Measurements from ENCODE around the gene ARHGAP31. TPM values are rescaled to one million over a fixed set of nuclear protein-coding genes. Genes with fewer than 3 reads are reported as not detected.

The ARHGAP31 gene
- total RNA-seq, 3 donors from 2014 or later (not counting 1 experiment from before 2014, with no cell fraction given), result 4.1 to 8.4 (median 8.4) TPM

DNA sequence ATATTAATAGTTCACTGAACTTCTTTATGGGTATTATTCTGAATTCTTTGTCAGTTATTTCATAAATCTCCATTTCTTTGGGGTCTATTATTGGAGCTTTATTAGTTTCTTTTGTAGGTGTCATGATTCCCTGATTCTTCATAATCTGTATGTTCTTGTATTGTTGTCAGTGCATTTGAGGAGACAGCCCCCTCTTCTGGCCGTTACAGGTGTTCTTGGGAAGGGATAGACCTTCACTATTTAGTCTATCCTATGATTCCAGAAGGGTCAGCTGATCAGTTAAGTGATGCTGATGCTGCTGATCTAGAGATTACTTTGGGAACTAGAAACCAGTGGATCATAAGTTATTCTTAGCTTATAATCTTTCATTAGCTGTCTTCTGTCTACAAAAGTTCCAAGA is 134.4 kb downstream of the ARHGAP31 start:
- intact Hi-C loops (cut with micrococcal nuclease), result no loop called here
- peaks cover 9 to 37% of the 10 kb centered on the region in 2 donors for H3K9me3 Mint-ChIP-seq
- no peak for ATAC-seq
- H3K9me3 ChIP-seq (ENCODE audit: control insufficient read depth, insufficient read depth, low read length), result peaks cover 7% of the 10 kb centered on the region
- no peak for DNase-seq
- no peaks in the 10 kb centered on the region for H3K27me3 Mint-ChIP-seq (ENCODE audit: low read depth in 2 of 2)
- H3K27ac ChIP-seq (ENCODE audit: low read length), result no peak overlapping the region
- H3K27me3 ChIP-seq (ENCODE audit: control insufficient read depth, insufficient read depth, low read length), result no peaks in the 10 kb centered on the region
- no peak overlapping the region for H3K4me3 ChIP-seq (ENCODE audit: low read length)
- H3K36me3 Mint-ChIP-seq, result peaks cover 69% of the 10 kb centered on the region
- H3K4me1 ChIP-seq (ENCODE audit: control insufficient read depth, insufficient read depth, low read length), result no peaks in the 10 kb centered on the region
- peaks cover 50% of the 10 kb centered on the region for H3K36me3 ChIP-seq (ENCODE audit: control insufficient read depth, insufficient read depth, low read length)
- TF ChIP-seq, protein P1, sequence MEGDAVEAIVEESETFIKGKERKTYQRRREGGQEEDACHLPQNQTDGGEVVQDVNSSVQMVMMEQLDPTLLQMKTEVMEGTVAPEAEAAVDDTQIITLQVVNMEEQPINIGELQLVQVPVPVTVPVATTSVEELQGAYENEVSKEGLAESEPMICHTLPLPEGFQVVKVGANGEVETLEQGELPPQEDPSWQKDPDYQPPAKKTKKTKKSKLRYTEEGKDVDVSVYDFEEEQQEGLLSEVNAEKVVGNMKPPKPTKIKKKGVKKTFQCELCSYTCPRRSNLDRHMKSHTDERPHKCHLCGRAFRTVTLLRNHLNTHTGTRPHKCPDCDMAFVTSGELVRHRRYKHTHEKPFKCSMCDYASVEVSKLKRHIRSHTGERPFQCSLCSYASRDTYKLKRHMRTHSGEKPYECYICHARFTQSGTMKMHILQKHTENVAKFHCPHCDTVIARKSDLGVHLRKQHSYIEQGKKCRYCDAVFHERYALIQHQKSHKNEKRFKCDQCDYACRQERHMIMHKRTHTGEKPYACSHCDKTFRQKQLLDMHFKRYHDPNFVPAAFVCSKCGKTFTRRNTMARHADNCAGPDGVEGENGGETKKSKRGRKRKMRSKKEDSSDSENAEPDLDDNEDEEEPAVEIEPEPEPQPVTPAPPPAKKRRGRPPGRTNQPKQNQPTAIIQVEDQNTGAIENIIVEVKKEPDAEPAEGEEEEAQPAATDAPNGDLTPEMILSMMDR (IDR thresholded peaks at IDR 0.05), result no peak
- H3K27ac Mint-ChIP-seq, result no peak overlapping the region
- H3K4me3 Mint-ChIP-seq, result no peak overlapping the region
- no peaks in the 10 kb centered on the region for H3K4me1 Mint-ChIP-seq
- whole genome bisulfite sequencing (ENCODE audit: insufficient coverage), result 100% methylated on average over 1 of the region's 1 CpG

DNA sequence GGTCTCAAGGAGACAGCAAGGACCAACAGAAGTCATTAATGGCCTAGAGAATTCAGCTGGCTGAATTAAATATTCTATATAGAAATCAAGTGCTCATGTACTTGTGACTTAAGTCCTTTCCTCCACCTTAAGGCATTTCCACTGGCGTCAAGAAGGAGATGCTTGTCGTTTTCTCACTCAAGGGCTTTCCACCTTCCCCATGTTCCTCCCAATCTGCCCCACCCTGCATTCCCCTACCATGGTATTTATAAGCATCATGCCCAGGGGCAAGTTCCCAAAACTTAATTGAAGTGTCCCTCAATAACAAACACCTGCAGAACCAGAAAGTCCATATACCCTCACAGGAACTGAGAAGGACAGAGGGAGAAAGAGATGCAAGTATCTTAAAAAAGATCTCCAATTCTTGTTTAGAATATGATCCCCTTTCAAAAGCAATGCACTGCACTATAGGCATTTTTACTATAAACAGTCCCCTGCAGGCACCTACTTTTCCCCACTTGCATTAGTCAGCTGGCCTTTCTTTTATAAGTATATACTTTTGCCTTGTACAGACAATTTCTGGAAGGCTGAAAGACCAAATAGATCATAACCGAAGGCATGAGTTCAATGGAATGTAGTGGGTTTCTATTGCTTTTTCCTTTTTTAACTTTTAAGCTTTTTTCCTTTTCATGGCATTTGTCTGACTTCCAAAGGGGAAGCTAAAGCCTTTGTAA is 139.6 kb downstream of the ARHGAP31 start:
- DNase-seq (no peak), ATAC-seq (no peak)
- Histone ChIP-seq H3K4me3 (ENCODE audit: low read length) (no peak overlapping the region), H3K4me1 (ENCODE audit: control insufficient read depth, insufficient read depth, low read length) (no peaks in the 10 kb centered on the region), H3K9me3 (ENCODE audit: control insufficient read depth, insufficient read depth, low read length) (peaks cover 3% of the 10 kb centered on the region), H3K27ac (ENCODE audit: low read length) (no peak overlapping the region), H3K36me3 (ENCODE audit: control insufficient read depth, insufficient read depth, low read length) (peaks cover 93% of the 10 kb centered on the region), H3K27me3 (ENCODE audit: control insufficient read depth, insufficient read depth, low read length) (no peaks in the 10 kb centered on the region)
- 100% methylated on average over 2 of the region's 3 CpGs for WGBS (ENCODE audit: insufficient coverage)
- no peak overlapping the region for H3K27ac Mint-ChIP-seq
- peaks cover 70% of the 10 kb centered on the region for H3K36me3 Mint-ChIP-seq
- intact Hi-C loops (cut with micrococcal nuclease), result no loop called here
- no peak overlapping the region for H3K4me3 Mint-ChIP-seq
- H3K9me3 Mint-ChIP-seq, result peaks cover 0 to 15% of the 10 kb centered on the region in 2 donors
- TF ChIP-seq, protein P1 (IDR thresholded peaks at IDR 0.05), result no peak
- no peaks in the 10 kb centered on the region for H3K27me3 Mint-ChIP-seq (ENCODE audit: low read depth in 2 of 2)
- peaks cover 12% of the 10 kb centered on the region in 2 donors for H3K4me1 Mint-ChIP-seq

DNA sequence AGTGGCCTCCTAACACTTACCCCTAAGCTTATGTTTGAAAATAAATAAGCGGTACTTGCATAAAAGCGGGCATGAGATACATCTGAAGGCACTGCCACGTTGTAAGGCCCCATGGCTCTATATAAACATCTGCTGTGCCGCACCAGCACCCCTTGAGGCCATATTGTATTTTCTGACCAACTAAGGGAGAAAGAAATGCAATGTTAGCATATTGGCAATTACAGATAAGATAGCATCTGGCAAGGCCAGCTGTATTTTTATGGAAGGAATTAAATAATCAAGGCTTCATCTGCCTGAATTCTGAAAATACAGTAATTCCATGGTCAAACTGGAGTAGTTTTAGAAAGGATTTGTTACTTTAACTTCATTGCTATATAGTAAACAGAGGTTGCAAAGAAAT is 140.5 kb downstream of the ARHGAP31 start:
- Mint-ChIP-seq H3K27me3 (ENCODE audit: low read depth in 2 of 2) (no peaks in the 10 kb centered on the region), H3K4me1 (peaks cover 14% of the 10 kb centered on the region in 2 donors), H3K36me3 (peaks cover 60% of the 10 kb centered on the region), H3K27ac (peak overlapping the region in 1 of 2 donors; percentile 10), H3K4me3 (no peak overlapping the region), H3K9me3 (peaks cover 0 to 9% of the 10 kb centered on the region in 2 donors)
- TF ChIP-seq, protein P1 (IDR thresholded peaks at IDR 0.05), result no peak
- intact Hi-C loops (cut with micrococcal nuclease), result no loop called here
- Histone ChIP-seq H3K9me3 (ENCODE audit: control insufficient read depth, insufficient read depth, low read length) (no peaks in the 10 kb centered on the region), H3K4me3 (ENCODE audit: low read length) (no peak overlapping the region), H3K36me3 (ENCODE audit: control insufficient read depth, insufficient read depth, low read length) (peaks cover 85% of the 10 kb centered on the region), H3K27ac (ENCODE audit: low read length) (no peak overlapping the region), H3K27me3 (ENCODE audit: control insufficient read depth, insufficient read depth, low read length) (no peaks in the 10 kb centered on the region), H3K4me1 (ENCODE audit: control insufficient read depth, insufficient read depth, low read length) (no peaks in the 10 kb centered on the region)
- ATAC-seq, result no peak
- DNase-seq, result no peak
- WGBS (ENCODE audit: insufficient coverage), result 96% methylated on average over 4 of the region's 4 CpGs

DNA sequence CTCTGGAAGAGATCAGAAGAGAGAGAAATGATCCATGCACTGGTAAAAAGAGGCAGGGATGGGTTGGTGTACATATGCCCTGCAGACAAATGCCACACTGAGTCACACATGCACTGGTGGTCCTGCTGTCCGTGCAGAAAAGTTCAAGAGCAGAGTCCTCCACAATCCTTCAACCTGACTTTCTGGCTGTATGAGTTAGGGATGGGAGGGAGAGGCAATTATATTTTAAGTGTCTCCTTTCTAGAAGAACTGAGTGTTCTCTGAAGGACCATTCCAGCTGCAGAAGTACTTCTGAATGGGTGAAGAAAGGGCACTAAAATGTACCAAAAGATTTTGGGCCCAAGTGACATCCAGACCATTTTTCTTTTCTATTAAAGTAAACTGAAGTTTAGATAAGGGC is 142.8 kb downstream of the ARHGAP31 start:
- Histone ChIP-seq H3K9me3 (ENCODE audit: control insufficient read depth, insufficient read depth, low read length) (no peaks in the 10 kb centered on the region), H3K4me3 (ENCODE audit: low read length) (no peak overlapping the region), H3K36me3 (ENCODE audit: control insufficient read depth, insufficient read depth, low read length) (peaks cover 65% of the 10 kb centered on the region), H3K27me3 (ENCODE audit: control insufficient read depth, insufficient read depth, low read length) (no peaks in the 10 kb centered on the region), H3K4me1 (ENCODE audit: control insufficient read depth, insufficient read depth, low read length) (no peaks in the 10 kb centered on the region), H3K27ac (ENCODE audit: low read length) (no peak overlapping the region)
- TF ChIP-seq, protein P1 (IDR thresholded peaks at IDR 0.05), result no peak
- H3K27me3 Mint-ChIP-seq (ENCODE audit: low read depth in 2 of 2), result no peaks in the 10 kb centered on the region
- H3K4me1 Mint-ChIP-seq, result peaks cover 14% of the 10 kb centered on the region in 2 donors
- ATAC-seq, result no peak
- peaks cover 38% of the 10 kb centered on the region for H3K36me3 Mint-ChIP-seq
- intact Hi-C loops (cut with micrococcal nuclease), result no loop called here
- H3K9me3 Mint-ChIP-seq, result no peaks in the 10 kb centered on the region
- no peak overlapping the region for H3K4me3 Mint-ChIP-seq
- DNase-seq, result no peak
- H3K27ac Mint-ChIP-seq, result peak overlapping the region in 1 of 2 donors; percentile 26
- 100% methylated on average over 1 of the region's 1 CpG for WGBS (ENCODE audit: insufficient coverage)

Measured in natural killer cell (primary cell).